BLaER1 treated with 17β-estradiol and CSF1 and Interleukin-3, amounts not matched to agents 10 nM and 100 nM (cell line): ENCODE data around the gene CDHR5.
"Not testable (repeated sequence)": the region's sequence is repeated elsewhere in the genome, so short reads cannot be mapped to it uniquely, and the experiment has no call there.

Experiments used
- H3K27ac ChIP-seq, 11 experiments: shearing (Covaris generic); formaldehyde crosslinking; 2 replicates each; pipeline ENCODE4 v1.8.1; 2022
- H3K27me3 ChIP-seq, 11 experiments: shearing (Covaris generic); formaldehyde crosslinking; 2 replicates each; pipeline ENCODE4 v1.8.1; 2022
- H3K36me3 ChIP-seq, 11 experiments: shearing (Covaris generic); formaldehyde crosslinking; 2 replicates each; pipeline ENCODE4 v1.8.1; 2022
- H3K4me1 ChIP-seq, 10 experiments: shearing (Covaris generic); formaldehyde crosslinking; 2 replicates each; pipeline ENCODE4 v1.8.1; 2022
- H3K4me2 ChIP-seq, 11 experiments: shearing (Covaris generic); formaldehyde crosslinking; 2 replicates each; pipeline ENCODE4 v1.8.1; 2022
- H3K4me3 ChIP-seq, 10 experiments: shearing (Covaris generic); formaldehyde crosslinking; 2 replicates each; pipeline ENCODE4 v1.8.1; 2022
- H3K9ac ChIP-seq, 11 experiments: shearing (Covaris generic); formaldehyde crosslinking; 2 replicates each; pipeline ENCODE4 v1.8.1; 2022
- H3K9me3 ChIP-seq, 11 experiments: shearing (Covaris generic); formaldehyde crosslinking; replicated peaks in 1 of 11; 2 replicates each; pipeline ENCODE4 v1.8.1; 2022
- H4K20me1 ChIP-seq, 11 experiments: shearing (Covaris generic); formaldehyde crosslinking; 2 replicates each; pipeline ENCODE4 v1.8.1; 2022
- Cebpa-rat ChIP-seq, 11 experiments: shearing (Covaris generic); IDR thresholded peaks; 2 replicates each; pipeline ENCODE4 v1.8.1; 2022

Gene CDHR5

GRCh38 chr11:660681-661444 lies 36.1 kb upstream of the CDHR5 start:
- H3K36me3 ChIP-seq, result peaks cover 79 to 96% (median 89%) of the 10 kb centered on the region in 11 experiments
- no peak for TF ChIP-seq Cebpa-rat (IDR thresholded peaks at IDR 0.05)
- H3K4me3 ChIP-seq, result no peak overlapping the region
- peak overlapping the region; percentile 35 to 89 (median 66) for H3K4me2 ChIP-seq
- H3K9me3 ChIP-seq, result no peaks in the 10 kb centered on the region
- peaks cover 16 to 26% (median 25%) of the 10 kb centered on the region in 10 experiments for H3K4me1 ChIP-seq
- peaks cover 58 to 94% (median 90%) of the 10 kb centered on the region in 11 experiments; a peak in 21 of 22 replicates for H4K20me1 ChIP-seq
- H3K27me3 ChIP-seq, result no peaks in the 10 kb centered on the region; a peak in 1 of 22 replicates
- no peak overlapping the region for H3K27ac ChIP-seq
- peak overlapping the region in 6 of 11 experiments; percentile 7 to 39 (median 30); a peak in 8 of 22 replicates for H3K9ac ChIP-seq

- Histone ChIP-seq H3K27ac (no peak overlapping the region), H3K9ac (peak overlapping the region in 7 of 11 experiments; percentile 3 to 44 (median 28); a peak in 7 of 22 replicates), H3K4me3 (no peak overlapping the region), H3K4me2 (peak overlapping the region; percentile 35 to 89 (median 66); a peak in 21 of 22 replicates), H3K4me1 (peaks cover 14 to 26% (median 23%) of the 10 kb centered on the region in 10 experiments), H3K27me3 (no peaks in the 10 kb centered on the region; a peak in 1 of 22 replicates), H4K20me1 (peaks cover 53 to 94% (median 89%) of the 10 kb centered on the region in 11 experiments; a peak in 21 of 22 replicates), H3K36me3 (peaks cover 79 to 96% (median 85%) of the 10 kb centered on the region in 11 experiments), H3K9me3 (no peaks in the 10 kb centered on the region)
- TF ChIP-seq Cebpa-rat (IDR thresholded peaks at IDR 0.05), result no peak
These were observed 35.5 kb upstream of the CDHR5 start for GRCh38 chr11:660281-660680.

DNA sequence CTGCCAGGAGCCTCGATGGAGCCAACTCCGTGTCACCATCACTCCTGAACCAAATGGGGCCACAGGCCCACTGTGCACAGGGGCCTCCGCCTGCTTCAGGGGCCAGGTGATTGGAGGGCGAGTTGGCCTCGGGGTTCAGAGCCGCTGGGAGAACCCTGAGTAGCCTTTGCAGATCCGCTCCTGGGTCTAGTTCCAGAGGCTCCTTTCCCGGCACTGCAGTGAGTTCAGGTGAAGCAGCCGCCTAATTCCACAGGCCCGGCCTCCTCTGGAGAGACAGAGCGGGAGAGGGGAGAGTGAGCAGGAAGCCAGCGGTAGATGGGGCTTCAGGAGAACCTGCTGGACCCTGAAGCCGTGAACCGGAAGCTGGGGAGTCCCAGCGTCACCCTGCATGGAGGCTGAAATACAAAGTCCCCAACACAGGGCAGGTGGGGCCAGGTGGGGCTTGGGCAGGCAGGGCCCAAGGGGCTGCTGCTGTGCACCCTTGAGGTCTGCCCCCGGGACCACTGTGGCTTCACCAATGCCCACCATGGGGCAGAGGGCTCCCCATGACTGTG lies 34.9 kb upstream of the CDHR5 start:
- H3K9me3 ChIP-seq, result no peaks in the 10 kb centered on the region
- H4K20me1 ChIP-seq, result peaks cover 50 to 98% (median 93%) of the 10 kb centered on the region in 11 experiments; a peak in 21 of 22 replicates
- H3K4me3 ChIP-seq, result no peak overlapping the region
- peak overlapping the region in 4 of 11 experiments; percentile 0 to 44 (median 36); a peak in 3 of 22 replicates for H3K9ac ChIP-seq
- peaks cover 83 to 98% (median 88%) of the 10 kb centered on the region in 11 experiments for H3K36me3 ChIP-seq
- no peak for TF ChIP-seq Cebpa-rat (IDR thresholded peaks at IDR 0.05)
- H3K27me3 ChIP-seq, result no peaks in the 10 kb centered on the region; a peak in 1 of 22 replicates
- H3K27ac ChIP-seq, result no peak overlapping the region
- peaks cover 14 to 26% (median 23%) of the 10 kb centered on the region in 10 experiments for H3K4me1 ChIP-seq
- H3K4me2 ChIP-seq, result peak overlapping the region in 9 of 11 experiments; percentile 54 to 89 (median 71); a peak in 16 of 22 replicates

GRCh38 chr11:657691-658126 lies 33.0 kb upstream of the CDHR5 start:
- H3K36me3 ChIP-seq, result peaks cover 83 to 100% (median 89%) of the 10 kb centered on the region in 11 experiments

DNA sequence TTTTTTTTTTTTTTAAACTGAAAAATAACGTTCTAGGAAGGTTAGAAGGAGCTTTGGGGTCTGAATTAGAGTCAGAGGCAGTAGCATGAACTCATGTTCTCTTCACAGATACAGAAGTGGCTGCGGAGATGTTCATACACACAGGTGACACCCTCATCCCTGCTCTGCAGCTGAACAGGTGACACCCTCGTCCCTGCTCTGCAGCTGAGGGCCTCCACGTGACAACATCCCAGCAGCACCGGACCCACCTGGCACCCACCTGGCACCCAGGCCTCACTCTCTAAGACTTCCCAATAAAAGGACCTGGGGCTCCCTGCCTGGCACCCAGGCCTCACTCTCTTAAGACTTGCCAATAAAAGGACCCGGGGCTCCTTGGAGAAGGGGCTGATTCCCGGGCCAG lies 32.1 kb upstream of the CDHR5 start:
- TF ChIP-seq Cebpa-rat (IDR thresholded peaks at IDR 0.05), result no peak
- peaks cover 0 to 5% (median 0%) of the 10 kb centered on the region in 11 experiments; a peak in 1 of 22 replicates for H3K9me3 ChIP-seq
- peaks cover 30 to 92% (median 76%) of the 10 kb centered on the region in 11 experiments; a peak in 21 of 22 replicates for H4K20me1 ChIP-seq
- no peak overlapping the region for H3K4me2 ChIP-seq
- peaks cover 82 to 100% (median 88%) of the 10 kb centered on the region in 11 experiments for H3K36me3 ChIP-seq
- H3K4me1 ChIP-seq, result peaks cover 14 to 26% (median 23%) of the 10 kb centered on the region in 10 experiments
- H3K27ac ChIP-seq, result no peak overlapping the region
- no peaks in the 10 kb centered on the region; a peak in 1 of 22 replicates for H3K27me3 ChIP-seq
- no peak overlapping the region for H3K9ac ChIP-seq
- H3K4me3 ChIP-seq, result no peak overlapping the region

More at GRCh38 chr11:657691-658126, 33.0 kb upstream of the CDHR5 start:
- Histone ChIP-seq H3K4me2 (no peak overlapping the region), H3K27me3 (no peaks in the 10 kb centered on the region; a peak in 1 of 22 replicates), H4K20me1 (peaks cover 39 to 100% (median 84%) of the 10 kb centered on the region in 11 experiments; a peak in 21 of 22 replicates), H3K4me3 (no peak overlapping the region), H3K9ac (no peak overlapping the region), H3K27ac (no peak overlapping the region), H3K9me3 (peaks cover 0 to 5% (median 0%) of the 10 kb centered on the region in 11 experiments; a peak in 1 of 22 replicates), H3K4me1 (peaks cover 14 to 26% (median 23%) of the 10 kb centered on the region in 10 experiments)
- no peak for TF ChIP-seq Cebpa-rat (IDR thresholded peaks at IDR 0.05)

- no peak overlapping the region for H3K9ac ChIP-seq
- H3K4me3 ChIP-seq, result no peak overlapping the region
- H3K27me3 ChIP-seq, result no peaks in the 10 kb centered on the region; a peak in 1 of 22 replicates
- peaks cover 0 to 5% (median 0%) of the 10 kb centered on the region in 11 experiments; a peak in 1 of 22 replicates for H3K9me3 ChIP-seq
- TF ChIP-seq Cebpa-rat (IDR thresholded peaks at IDR 0.05), result no peak
- H3K4me1 ChIP-seq, result peaks cover 14 to 23% (median 20%) of the 10 kb centered on the region in 10 experiments
- H3K27ac ChIP-seq, result no peak overlapping the region
- peaks cover 82 to 100% (median 88%) of the 10 kb centered on the region in 11 experiments for H3K36me3 ChIP-seq
- H4K20me1 ChIP-seq, result peaks cover 26 to 87% (median 71%) of the 10 kb centered on the region in 11 experiments; a peak in 21 of 22 replicates
- H3K4me2 ChIP-seq, result no peak overlapping the region
These were observed 31.7 kb upstream of the CDHR5 start for GRCh38 chr11:656426-656825.

DNA sequence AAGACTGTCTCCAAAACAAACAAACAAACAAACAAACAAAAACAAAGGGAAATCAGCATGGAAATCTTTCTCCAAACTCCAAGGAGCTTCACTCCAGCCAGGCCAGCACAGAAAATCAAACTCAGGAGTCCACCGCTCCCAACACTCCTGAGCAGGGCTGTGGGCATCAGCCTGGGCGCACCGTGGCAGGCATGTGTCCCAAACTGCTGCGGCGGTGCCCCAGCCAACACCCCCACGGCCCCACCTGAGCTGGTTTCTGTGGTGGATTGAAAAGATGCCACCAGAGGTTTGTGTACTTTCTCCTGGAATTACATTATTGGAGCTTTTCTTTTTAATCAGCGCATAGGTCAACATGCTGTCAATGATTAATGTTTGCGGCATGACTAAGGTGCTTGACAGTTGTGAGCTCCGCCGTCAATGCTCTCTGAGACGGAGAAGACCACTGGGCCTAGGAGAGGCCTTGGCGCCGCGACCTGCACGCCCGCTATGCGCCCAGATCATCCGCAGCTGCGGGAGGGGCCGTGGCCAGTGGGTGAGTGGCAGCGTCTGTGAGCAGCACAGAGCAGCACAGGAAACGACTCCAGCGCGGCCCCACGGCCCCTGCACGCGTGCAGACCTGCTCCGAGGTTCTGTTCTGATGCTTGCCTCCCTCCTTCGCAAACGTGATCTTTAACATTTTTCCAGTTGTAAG lies 30.4 kb upstream of the CDHR5 start:
- Histone ChIP-seq H3K9ac (no peak overlapping the region), H4K20me1 (peaks cover 14 to 76% (median 59%) of the 10 kb centered on the region in 11 experiments; a peak in 21 of 22 replicates), H3K36me3 (peaks cover 83 to 100% (median 93%) of the 10 kb centered on the region in 11 experiments), H3K9me3 (peaks cover 0 to 5% (median 0%) of the 10 kb centered on the region in 11 experiments; a peak in 1 of 22 replicates), H3K4me2 (no peak overlapping the region), H3K27me3 (no peaks in the 10 kb centered on the region; a peak in 1 of 22 replicates), H3K27ac (no peak overlapping the region), H3K4me3 (no peak overlapping the region), H3K4me1 (peaks cover 2 to 11% (median 8%) of the 10 kb centered on the region in 10 experiments)
- no peak for TF ChIP-seq Cebpa-rat (IDR thresholded peaks at IDR 0.05)

DNA sequence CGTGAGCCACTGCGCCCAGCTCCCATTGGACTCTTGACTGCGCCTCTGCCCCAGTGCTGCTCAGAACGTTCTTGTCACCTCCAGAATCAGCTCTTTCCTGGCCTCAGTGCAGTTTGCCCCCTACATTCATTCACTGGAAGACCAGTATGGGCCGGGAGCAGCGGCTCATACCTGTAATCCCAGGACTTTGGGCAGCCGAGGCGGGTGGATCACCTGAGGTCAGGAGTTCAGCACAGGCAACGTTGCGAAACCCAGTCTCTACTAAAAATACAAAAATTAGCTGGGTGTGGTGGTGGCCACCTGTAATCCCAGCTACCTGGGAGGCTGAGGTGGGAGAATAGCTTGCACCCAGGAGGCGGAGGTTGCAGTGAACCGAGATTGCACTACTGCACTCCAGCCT lies 29.7 kb upstream of the CDHR5 start:
- not testable (repeated sequence) for H3K4me1 ChIP-seq, H3K27me3 ChIP-seq, H3K27ac ChIP-seq, H3K9me3 ChIP-seq, H3K4me2 ChIP-seq, H3K4me3 ChIP-seq, H3K9ac ChIP-seq
- peaks cover 83 to 100% (median 94%) of the 10 kb centered on the region in 11 experiments for H3K36me3 ChIP-seq
- peaks cover 6 to 69% (median 51%) of the 10 kb centered on the region in 11 experiments; a peak in 21 of 22 replicates for H4K20me1 ChIP-seq
